HK-2 (cell line): ENCODE measurements around the gene CXCR6.

ENCODE experiments used
- DNase-seq: peaks from one replicate; pipeline ENCODE4 v3.0.0-alpha.2; 2018; ENCODE audit not compliant: unreplicated experiment

Gene CXCR6

GRCh38 chr3:45948311-45948781, 5.1 kb downstream of the CXCR6 start:
- DNase-seq, result no peak

- no peak for DNase-seq
Measured at GRCh38 chr3:45948881-45949280, 5.6 kb downstream of the CXCR6 start.

DNA sequence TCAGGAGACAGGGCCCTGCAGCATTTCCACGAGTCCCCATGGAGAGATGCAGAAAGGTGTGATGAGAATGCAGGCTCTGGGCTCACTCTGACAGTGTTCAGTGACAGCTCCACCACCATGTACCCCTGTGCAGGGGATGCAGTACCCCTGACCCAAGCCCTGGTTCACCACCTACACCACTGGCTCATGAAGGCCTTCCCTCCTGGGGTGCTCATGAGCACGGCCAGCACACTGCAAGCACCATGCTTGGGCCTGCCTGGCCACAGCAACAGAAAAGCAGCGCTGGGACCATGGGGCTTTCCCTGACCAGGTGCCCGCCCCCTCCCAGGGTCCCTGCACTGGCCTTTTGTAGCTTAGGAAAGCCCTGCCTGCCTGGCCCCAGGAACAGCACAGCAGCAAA, 6.2 kb downstream of the CXCR6 start:
- no peak for DNase-seq

DNA sequence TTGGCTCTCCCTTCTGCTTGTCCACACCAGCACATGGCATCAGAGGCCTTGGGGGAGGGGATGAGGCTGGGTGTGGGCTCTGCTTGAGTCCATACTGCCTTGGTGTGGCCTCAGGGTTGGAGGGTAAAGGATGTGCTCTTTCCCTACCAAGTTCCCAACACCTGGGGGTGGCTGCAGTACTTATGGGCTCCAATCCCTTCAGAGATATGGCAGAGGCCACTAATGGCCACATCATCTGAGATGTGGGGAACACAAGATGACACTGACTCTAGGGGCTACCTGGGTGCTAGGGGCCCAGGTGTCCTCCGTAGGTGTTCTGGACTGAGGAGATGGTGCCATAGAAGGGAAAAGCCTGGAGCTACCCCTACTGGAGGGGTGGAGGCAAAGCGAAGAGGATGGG, 6.9 kb downstream of the CXCR6 start:
- no peak for DNase-seq

DNA sequence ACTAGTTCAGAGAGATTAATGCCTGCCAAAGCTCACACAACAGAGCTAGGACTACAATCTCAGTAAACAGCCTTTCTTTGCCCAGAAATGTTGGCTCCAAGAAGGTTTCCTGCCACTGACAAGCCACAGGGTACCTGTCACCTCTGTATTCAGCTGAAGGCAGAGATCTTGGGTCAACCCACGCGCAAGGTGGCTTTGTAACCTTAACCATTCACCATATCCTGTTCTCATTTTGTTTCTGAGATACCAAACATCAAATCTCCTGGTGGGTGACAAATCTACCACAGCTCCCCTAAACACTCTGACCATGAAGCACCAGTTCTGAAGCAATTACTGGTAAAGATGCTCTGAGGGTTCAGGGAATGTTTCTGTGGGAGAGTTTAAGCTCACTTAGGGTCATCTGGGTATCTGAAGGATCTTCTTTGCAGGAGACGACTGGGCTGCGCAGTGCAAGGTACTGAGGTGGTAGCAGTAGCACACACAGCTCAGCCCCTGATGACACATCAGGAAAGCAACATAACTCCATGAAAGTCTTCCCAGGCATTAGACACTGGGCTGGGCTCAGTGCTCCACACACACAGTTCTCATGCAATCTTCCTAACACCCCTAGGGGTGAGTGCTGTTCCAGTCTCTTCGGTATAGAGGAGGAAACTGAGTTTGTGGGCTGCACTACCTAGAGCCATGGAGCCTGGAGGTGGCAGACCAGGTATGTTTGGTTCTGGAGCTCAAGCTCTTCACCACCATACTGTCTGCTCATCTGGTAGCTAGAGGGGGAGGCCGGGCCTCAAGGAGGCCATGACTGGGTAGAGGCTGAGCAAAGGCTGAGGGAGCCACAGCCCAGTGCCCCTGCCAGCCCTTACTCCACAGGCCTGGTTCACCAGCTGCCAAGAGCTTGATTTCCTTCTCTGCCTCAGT, 7.7 kb downstream of the CXCR6 start:
- no peak for DNase-seq

- no peak for DNase-seq
Measured at GRCh38 chr3:45951946-45952345, 8.7 kb downstream of the CXCR6 start.

- no peak for DNase-seq
Measured at GRCh38 chr3:45952456-45952855, 9.2 kb downstream of the CXCR6 start.

DNA sequence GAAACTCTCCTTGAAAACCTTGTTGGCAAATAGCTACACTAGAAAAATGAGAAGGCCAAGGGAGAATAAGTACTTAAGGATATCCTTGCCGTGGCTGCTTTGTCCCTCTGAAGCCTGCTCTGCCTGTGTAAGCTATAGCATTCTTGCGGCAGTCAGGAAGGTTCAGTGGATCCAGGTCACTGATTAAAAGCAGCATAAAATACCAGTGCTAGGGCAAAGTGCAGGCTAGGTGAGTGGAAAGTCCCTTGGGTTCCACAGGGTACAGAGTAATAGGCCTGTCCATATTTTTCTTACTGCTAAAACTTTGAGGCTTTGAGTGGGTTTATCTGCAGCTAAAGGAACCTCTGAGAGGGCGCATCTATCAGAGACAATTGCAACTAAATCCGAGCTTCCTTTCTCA, 10.3 kb downstream of the CXCR6 start:
- no peak for DNase-seq

DNA sequence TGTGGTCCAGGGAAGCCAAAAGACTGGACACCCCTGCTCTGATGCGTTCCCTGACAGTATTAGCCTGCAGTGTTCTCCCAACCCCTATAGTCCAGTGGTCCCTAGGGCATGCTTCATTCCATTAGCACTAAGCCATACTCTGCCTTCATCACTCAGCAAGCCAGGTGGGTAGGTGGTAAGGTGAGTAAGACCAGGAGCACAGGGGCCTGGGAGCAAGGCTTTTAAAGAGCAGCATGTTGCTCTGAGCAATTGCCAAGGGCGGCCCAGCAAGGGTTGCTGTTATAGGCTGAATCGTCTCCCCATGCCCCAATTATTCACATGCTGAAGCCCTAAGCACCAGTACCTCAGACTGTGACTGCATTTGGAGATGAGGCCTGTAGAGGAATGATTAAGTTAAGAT, 11.0 kb downstream of the CXCR6 start:
- DNase-seq, result no peak

GRCh38 chr3:45955017-45955647, 11.9 kb downstream of the CXCR6 start:
- no peak for DNase-seq

DNA sequence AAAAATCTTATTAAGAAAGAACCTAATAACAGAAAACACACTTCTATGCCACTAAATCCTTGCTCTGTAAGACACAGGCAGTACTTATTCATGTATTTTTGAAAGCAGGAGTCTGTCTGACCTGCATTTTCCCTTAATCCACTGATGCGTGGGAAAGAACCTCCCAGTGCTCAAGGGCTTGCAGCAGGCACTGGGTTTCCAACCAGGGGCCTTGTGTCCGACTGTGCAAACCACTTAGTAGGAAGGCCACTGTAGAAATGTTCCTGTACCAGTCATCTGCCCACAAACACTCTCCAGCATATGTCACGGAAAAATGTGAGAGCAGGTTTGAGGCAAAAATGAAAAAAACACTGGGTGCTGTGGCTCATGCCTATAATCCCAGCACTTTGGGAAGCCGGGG, 12.4 kb downstream of the CXCR6 start:
- DNase-seq, result no peak

- no peak for DNase-seq
Measured at GRCh38 chr3:45957586-45957985, 14.3 kb downstream of the CXCR6 start.

- DNase-seq, result no peak
Measured at GRCh38 chr3:45958321-45958791, 15.1 kb downstream of the CXCR6 start.

DNA sequence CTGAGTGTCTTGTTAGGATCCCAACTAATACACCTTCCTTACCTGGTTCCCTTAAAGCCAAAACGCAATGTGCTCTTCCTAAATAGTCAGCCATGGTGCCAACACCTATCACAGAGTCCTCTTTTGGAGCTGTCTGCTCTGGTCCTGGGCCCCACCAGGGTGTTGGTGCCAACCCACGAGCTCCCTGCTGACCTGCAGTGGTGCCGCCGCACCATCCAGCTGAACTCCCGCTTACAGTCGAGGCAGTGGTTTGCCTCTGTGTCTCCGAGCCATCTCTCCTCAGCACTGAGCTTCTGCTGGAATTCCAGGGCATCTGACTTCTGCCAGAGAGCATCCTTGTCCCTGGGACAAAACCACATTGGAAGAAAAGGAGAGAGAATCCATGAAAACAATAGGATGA, 15.9 kb downstream of the CXCR6 start:
- DNase-seq, result no peak

DNA sequence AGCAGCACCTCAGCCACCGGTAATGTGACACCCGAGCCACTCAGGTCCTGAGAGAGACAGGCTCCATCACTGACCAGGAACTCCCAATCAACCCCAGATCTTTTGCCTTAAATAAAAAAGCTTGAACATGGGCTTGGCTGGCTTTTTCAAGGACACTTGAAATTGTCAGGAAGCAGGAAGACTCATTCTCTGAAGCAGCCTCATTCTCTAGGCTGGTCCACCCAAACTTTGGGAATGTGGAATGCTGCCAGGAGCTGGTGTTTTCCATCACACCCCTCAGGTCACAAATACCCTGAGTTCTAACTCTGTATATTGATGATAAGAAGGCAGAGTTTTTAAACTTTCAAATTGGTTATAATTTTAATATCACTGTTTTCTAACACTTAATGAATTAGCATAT, 17.0 kb downstream of the CXCR6 start:
- DNase-seq, result no peak

DNA sequence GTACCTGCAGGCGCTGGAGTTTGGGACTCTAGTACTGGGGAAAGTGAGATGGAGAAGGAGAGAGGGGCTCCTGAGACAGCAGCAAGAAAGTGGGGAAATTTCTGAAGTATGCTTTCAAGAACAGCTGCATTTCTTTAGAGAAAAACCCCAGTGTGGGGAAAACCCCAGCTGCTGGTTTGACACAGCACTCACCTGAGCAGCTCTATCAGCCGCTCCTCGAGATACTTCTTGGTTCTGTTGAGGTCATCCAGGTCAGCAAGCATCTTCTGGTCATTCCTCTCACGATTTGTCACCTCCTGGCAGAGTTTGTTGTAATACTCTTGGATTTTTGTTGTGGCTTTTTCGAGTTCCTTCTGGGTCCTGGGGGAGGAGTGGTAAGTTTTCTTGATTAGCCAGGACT, 18.8 kb downstream of the CXCR6 start:
- no peak for DNase-seq

- DNase-seq, result no peak
Measured at GRCh38 chr3:45964139-45964538, 20.9 kb downstream of the CXCR6 start.

DNA sequence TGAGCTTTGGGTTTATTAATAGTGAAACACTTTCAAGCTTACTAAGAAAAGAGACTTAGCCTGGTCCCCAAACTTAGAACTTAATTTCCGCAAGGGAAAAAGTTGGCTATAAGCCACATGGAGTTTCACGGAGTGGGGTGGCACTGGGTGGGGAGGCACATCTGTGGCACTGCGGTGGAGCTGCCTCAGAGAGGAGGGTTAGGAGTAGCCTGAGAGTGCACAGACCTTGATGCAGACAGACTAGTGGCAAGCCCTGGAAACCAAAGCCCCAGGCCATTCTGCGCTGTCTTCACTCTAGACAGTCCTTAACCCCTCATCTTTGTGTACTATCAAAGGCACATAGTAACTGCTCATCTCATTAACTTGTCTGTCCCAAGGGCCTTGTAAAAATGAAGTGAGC, 22.0 kb downstream of the CXCR6 start:
- no peak for DNase-seq

DNA sequence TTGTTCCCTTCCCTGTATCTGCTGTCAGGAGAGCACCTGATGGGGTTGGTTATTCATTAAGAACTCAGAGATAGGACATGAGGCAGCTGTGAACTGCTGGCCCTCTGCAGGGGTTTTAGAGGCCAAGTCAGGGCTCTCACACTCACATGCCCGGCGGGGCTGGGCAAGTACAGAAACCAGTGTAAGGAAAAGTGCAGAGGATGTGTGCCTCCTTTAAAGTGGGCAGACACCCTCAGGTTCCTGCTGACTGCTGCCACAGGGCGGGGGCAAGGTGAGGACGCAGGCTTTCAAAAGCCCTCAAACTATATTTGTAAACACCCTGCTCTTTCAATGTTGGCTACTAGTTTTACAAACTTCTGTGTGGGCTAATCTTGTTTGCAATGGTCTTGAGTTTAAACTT, 22.4 kb downstream of the CXCR6 start:
- no peak for DNase-seq

GRCh38 chr3:45966371-45966791, 23.1 kb downstream of the CXCR6 start:
- no peak for DNase-seq

DNA sequence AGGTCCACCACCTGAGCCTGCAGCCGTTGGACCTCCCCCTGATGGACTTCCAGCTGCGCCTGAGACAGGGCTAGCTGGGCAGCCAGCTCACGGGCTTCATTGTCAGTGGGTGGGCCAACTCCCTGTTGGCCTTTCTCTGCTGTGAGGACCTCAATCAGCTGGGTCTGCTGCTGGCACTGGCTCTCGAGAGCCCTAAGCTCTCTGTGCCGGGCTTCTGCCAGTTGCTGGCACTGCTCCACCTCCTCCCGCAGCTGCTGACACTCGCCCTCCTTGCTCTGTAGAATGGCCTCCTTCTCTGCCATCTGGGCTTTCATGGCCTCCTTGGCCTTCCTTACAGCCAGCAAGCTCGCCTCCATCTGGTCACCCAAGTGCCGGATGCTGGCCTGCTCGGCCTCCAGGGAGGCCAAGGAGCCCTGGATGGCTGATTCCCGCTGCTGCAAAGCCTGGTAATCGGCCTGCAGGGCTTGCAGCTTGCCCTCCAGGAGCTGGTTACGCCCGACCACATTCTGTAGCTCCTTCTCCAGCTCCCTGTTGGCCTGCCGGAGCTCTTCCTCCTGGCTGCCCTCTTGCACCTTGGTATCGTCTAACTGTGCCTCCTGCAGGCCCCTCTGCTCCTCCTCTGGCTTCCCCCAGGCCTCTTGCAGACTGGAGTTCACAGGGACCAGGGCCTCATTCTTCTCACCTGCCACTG, 23.8 kb downstream of the CXCR6 start:
- DNase-seq, result no peak

GRCh38 chr3:45967724-45968123, 24.5 kb downstream of the CXCR6 start:
- no peak for DNase-seq

GRCh38 chr3:45968149-45968548, 24.9 kb downstream of the CXCR6 start:
- no peak for DNase-seq
